WTC11 (cell line): ENCODE measurements around the gene PRF1.

Experiments
- ATF2 ChIP-seq: sonication (generic); formaldehyde crosslinking; IDR thresholded peaks from 2 replicates; pipeline ENCODE4 v1.8.1; 2022; ENCODE audit warnings: low read depth, missing genetic modification reagents, borderline replicate concordance
- ATF3 ChIP-seq: sonication (generic); formaldehyde crosslinking; conservative IDR thresholded peaks from 2 replicates; pipeline ENCODE4 v1.8.1; 2022; ENCODE audit warnings: mild to moderate bottlenecking, missing genetic modification reagents
- CREB1 ChIP-seq: sonication (generic); formaldehyde crosslinking; IDR thresholded peaks from 2 replicates; pipeline ENCODE4 v1.8.0; 2023; ENCODE audit warnings: mild to moderate bottlenecking, missing genetic modification reagents
- CREM ChIP-seq: sonication (generic); formaldehyde crosslinking; IDR thresholded peaks from 2 replicates; pipeline ENCODE4 v1.8.1; 2022; ENCODE audit warnings: mild to moderate bottlenecking, missing genetic modification reagents, moderate library complexity
- CTCF ChIP-seq: fragments of 200-600 bp; IDR thresholded peaks from 2 replicates; pipeline ENCODE4 v1.8.0; 2022; ENCODE audit warnings: antibody characterized with exemption
- JUN ChIP-seq: sonication (generic); formaldehyde crosslinking; IDR thresholded peaks from 2 replicates; pipeline ENCODE4 v1.8.0; 2023; ENCODE audit warnings: mild to moderate bottlenecking, missing genetic modification reagents
- MAX ChIP-seq: sonication (generic); formaldehyde crosslinking; IDR thresholded peaks from 2 replicates; pipeline ENCODE4 v1.8.0; 2022; ENCODE audit warnings: mild to moderate bottlenecking, missing genetic modification reagents
- ZNF138 ChIP-seq: sonication (generic); formaldehyde crosslinking; conservative IDR thresholded peaks from 2 replicates; pipeline ENCODE4 v1.8.1; 2022; ENCODE audit warnings: mild to moderate bottlenecking, moderate library complexity, missing genetic modification reagents

GRCh38 chr10:70589762-70590654, 12.5 kb downstream of the PRF1 start:
- TF ChIP-seq CREM (CRISPR knock-in tag): no peak
- TF ChIP-seq ATF3 (CRISPR knock-in tag): no peak
- no peak for TF ChIP-seq ZNF138 (CRISPR knock-in tag)
- TF ChIP-seq CTCF: no peak
- no peak for TF ChIP-seq MAX (CRISPR knock-in tag)
- TF ChIP-seq ATF2 (CRISPR knock-in tag): no peak
- TF ChIP-seq CREB1 (CRISPR knock-in tag): no peak
- TF ChIP-seq JUN (CRISPR knock-in tag): no peak
